ENCODE data around the gene DYNLT4.
A peak's percentile ranks its signal among the peaks of the same experiment; 100 is the strongest.
"Not testable (repeated sequence)": the region's sequence is repeated elsewhere in the genome, so short reads cannot be mapped to it uniquely, and the experiment has no call there.

Gene DYNLT4

GRCh38 chr1:44806704-44807363 lies at the start of gene DYNLT4:
DYNLT4 (minus strand) TSS chr1:44807351; CDS start chr1:44806668, 683 bp downstream.
- DNase-seq = no peak

GRCh38 chr1:44855742-44856141 lies 48.6 kb upstream of the DYNLT4 start:
- DNase-seq = no peak

- no peak for DNase-seq
These were observed 47.8 kb upstream of the DYNLT4 start for GRCh38 chr1:44854970-44855369.

GRCh38 chr1:44853201-44853600 lies 46.0 kb upstream of the DYNLT4 start:
- DNase-seq = no peak

GRCh38 chr1:44851308-44851707 lies 44.2 kb upstream of the DYNLT4 start:
- DNase-seq = no peak

GRCh38 chr1:44849575-44850132 lies 42.5 kb upstream of the DYNLT4 start:
- no peak for DNase-seq

- DNase-seq = no peak
These were observed 41.5 kb upstream of the DYNLT4 start for GRCh38 chr1:44848456-44849181.

GRCh38 chr1:44847845-44848244 lies 40.7 kb upstream of the DYNLT4 start:
- DNase-seq = no peak

- DNase-seq = no peak
These were observed 39.8 kb upstream of the DYNLT4 start for GRCh38 chr1:44846985-44847384.

GRCh38 chr1:44842862-44843655 lies 35.9 kb upstream of the DYNLT4 start, which contains the start of gene PTCH2:
PTCH2 (minus strand) TSS chr1:44843253; CDS start chr1:44842932, 321 bp downstream.
- peak; percentile 19 for DNase-seq

- no peak for DNase-seq
These were observed 35.3 kb upstream of the DYNLT4 start for GRCh38 chr1:44842486-44842861.

GRCh38 chr1:44839576-44839975 lies 32.4 kb upstream of the DYNLT4 start:
- no peak for DNase-seq

- not testable (repeated sequence) for DNase-seq
These were observed 31.1 kb upstream of the DYNLT4 start for GRCh38 chr1:44838294-44838693.

GRCh38 chr1:44835738-44836675 lies 28.9 kb upstream of the DYNLT4 start:
- DNase-seq = peak; percentile 86

- DNase-seq = no peak
These were observed 27.2 kb upstream of the DYNLT4 start for GRCh38 chr1:44834328-44834727.

GRCh38 chr1:44832056-44832705 lies 25.0 kb upstream of the DYNLT4 start:
- DNase-seq = no peak

GRCh38 chr1:44831516-44831915 lies 24.4 kb upstream of the DYNLT4 start:
- DNase-seq = no peak

- no peak for DNase-seq
These were observed 23.8 kb upstream of the DYNLT4 start for GRCh38 chr1:44830900-44831304.

GRCh38 chr1:44829506-44830384 lies 22.6 kb upstream of the DYNLT4 start:
- no peak for DNase-seq

- no peak for DNase-seq
These were observed 21.8 kb upstream of the DYNLT4 start for GRCh38 chr1:44828841-44829440.
